Hematopoietic multipotent progenitor cell treated with erythropoietin and hydrocortisone succinate and interleukin-3 and kit ligand, for 8 days (in vitro differentiated cells): ENCODE data around the gene RASGEF1C.
"Not testable (repeated sequence)": the region's sequence is repeated elsewhere in the genome, so short reads cannot be mapped to it uniquely, and the experiment has no call there.

Experiments used
- DNase-seq: peaks from one replicate; pipeline ENCODE4 v3.0.0-alpha.2; 2015

RASGEF1C gene

GRCh38 chr5:180135128-180135955 is 73.7 kb downstream of the RASGEF1C start:
- DNase-seq = peak; percentile 6

GRCh38 chr5:180133971-180134508 is 75.0 kb downstream of the RASGEF1C start:
- DNase-seq = no peak

- no peak for DNase-seq
These were observed 75.5 kb downstream of the RASGEF1C start for GRCh38 chr5:180133551-180133950.

GRCh38 chr5:180133060-180133459 is 76.0 kb downstream of the RASGEF1C start:
- no peak for DNase-seq

- DNase-seq = no peak
These were observed 77.9 kb downstream of the RASGEF1C start for GRCh38 chr5:180130876-180131740.

- DNase-seq = no peak
These were observed 78.6 kb downstream of the RASGEF1C start for GRCh38 chr5:180130291-180130869.

GRCh38 chr5:180129291-180130190 is 79.5 kb downstream of the RASGEF1C start:
- no peak for DNase-seq

GRCh38 chr5:180128671-180129261 is 80.2 kb downstream of the RASGEF1C start:
- no peak for DNase-seq

GRCh38 chr5:180127682-180128670 is 81.0 kb downstream of the RASGEF1C start:
- no peak for DNase-seq

GRCh38 chr5:180126716-180127681 is 82.0 kb downstream of the RASGEF1C start:
- peak; percentile 8 for DNase-seq

- not testable (repeated sequence) for DNase-seq
These were observed 82.9 kb downstream of the RASGEF1C start for GRCh38 chr5:180126156-180126555.

GRCh38 chr5:180124662-180125061 is 84.3 kb downstream of the RASGEF1C start:
- not testable (repeated sequence) for DNase-seq

GRCh38 chr5:180122875-180123274 is 86.1 kb downstream of the RASGEF1C start:
- no peak for DNase-seq

GRCh38 chr5:180121826-180122413 is 87.1 kb downstream of the RASGEF1C start:
- no peak for DNase-seq

- no peak for DNase-seq
These were observed 88.5 kb downstream of the RASGEF1C start for GRCh38 chr5:180120237-180121101.

GRCh38 chr5:180119903-180120236 is 89.1 kb downstream of the RASGEF1C start:
- DNase-seq = no peak

GRCh38 chr5:180119031-180119902 is 89.7 kb downstream of the RASGEF1C start:
- DNase-seq = no peak
